Naive B cell (primary cell): ENCODE results near the gene C3orf70. TPM values are rescaled to one million over a fixed set of nuclear protein-coding genes. Genes with fewer than 3 reads are reported as not detected.
A peak's percentile ranks its signal among the peaks of the same experiment; 100 is the strongest.
"Not testable (repeated sequence)": the region's sequence is repeated elsewhere in the genome, so short reads cannot be mapped to it uniquely, and the experiment has no call there.

Experiments used
- ATAC-seq, 2 donors: fragments of 150-1000 bp; cut with Tn5 transposase; 2 replicates each; pipeline ENCODE4 v1.10.0; 2021; ENCODE audit warnings: low read depth in 2 of 2, mild to moderate bottlenecking in 2 of 2, moderate library complexity in 2 of 2
- DNase-seq: peaks from one replicate; pipeline ENCODE4 v3.0.0; 2022
- H3K27ac Mint-ChIP-seq, 6 donors: one replicate each; pipeline ENCODE4 v1.8.0; 2020 to 2022; ENCODE audit warnings: mild to moderate bottlenecking in 6 of 6, mixed read lengths in 6 of 6, moderate library complexity in 5 of 6, inconsistent platforms in 2 of 6
- H3K27me3 Mint-ChIP-seq, 3 donors: one replicate each; pipeline ENCODE4 v1.8.0; 2021 to 2022; ENCODE audit warnings: mixed read lengths in 3 of 3, mild to moderate bottlenecking in 1 of 3
- H3K36me3 Mint-ChIP-seq, 2 donors: one replicate each; pipeline ENCODE4 v1.8.0; 2020 to 2022; ENCODE audit warnings: mixed read lengths in 2 of 2, inconsistent platforms in 1 of 2, mild to moderate bottlenecking in 1 of 2
- H3K4me1 Mint-ChIP-seq, 3 donors: one replicate each; pipeline ENCODE4 v1.8.0; 2020 to 2022; ENCODE audit warnings: mixed read lengths in 3 of 3, inconsistent platforms in 1 of 3, mild to moderate bottlenecking in 1 of 3, moderate library complexity in 1 of 3
- H3K4me3 Mint-ChIP-seq, 8 donors: one replicate each; pipeline ENCODE4 v1.8.0; 2020 to 2022; ENCODE audit warnings: mild to moderate bottlenecking in 8 of 8, mixed read lengths in 8 of 8, moderate library complexity in 8 of 8, inconsistent platforms in 2 of 8
- H3K9me3 Mint-ChIP-seq, 7 donors: one replicate each; pipeline ENCODE4 v1.8.0; 2020 to 2022; ENCODE audit warnings: mixed read lengths in 7 of 7, mild to moderate bottlenecking in 5 of 7, inconsistent platforms in 2 of 7, moderate library complexity in 1 of 7
- polyA plus RNA-seq, 6 donors: library from polyadenylated mRNA; unstranded; fragments of 300-500 nt; fragmentation: Illumina TruSeq; gene quantifications; one replicate each; pipeline ENCODE4 v1.2.3, GENCODE V29; 2021; ENCODE audit warnings: low read depth in 6 of 6

C3orf70 gene
- polyA plus RNA-seq, 6 donors from 2014 or later: not detected

DNA sequence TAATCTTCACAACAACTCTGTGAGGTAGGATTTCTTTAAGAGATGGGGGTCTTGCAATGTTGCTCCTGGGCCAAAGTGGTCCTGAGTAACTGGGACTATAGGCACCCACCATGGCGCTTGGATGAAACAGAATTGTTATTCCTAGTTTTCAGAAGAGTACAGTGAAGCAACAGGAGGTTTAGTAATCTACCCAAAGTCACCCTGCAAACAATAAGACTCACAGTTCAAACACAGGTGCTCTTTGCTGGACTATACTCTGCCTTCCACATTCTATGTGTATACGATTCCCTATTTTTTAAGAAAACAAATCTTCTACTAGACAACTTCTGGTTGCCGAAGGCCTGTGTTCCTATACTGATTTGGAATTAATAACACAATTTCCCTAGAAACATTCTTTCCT lies 8.1 kb downstream of the C3orf70 start:
- no peak for DNase-seq
- no peak for ATAC-seq
- H3K9me3 Mint-ChIP-seq: peaks cover 0 to 4% (median 0%) of the 10 kb centered on the region in 7 donors
- no peaks in the 10 kb centered on the region for H3K36me3 Mint-ChIP-seq
- H3K4me1 Mint-ChIP-seq: no peaks in the 10 kb centered on the region
- H3K27ac Mint-ChIP-seq: no peak overlapping the region
- H3K4me3 Mint-ChIP-seq: no peak overlapping the region
- H3K27me3 Mint-ChIP-seq: peaks cover 4 to 6% (median 6%) of the 10 kb centered on the region in 3 donors

DNA sequence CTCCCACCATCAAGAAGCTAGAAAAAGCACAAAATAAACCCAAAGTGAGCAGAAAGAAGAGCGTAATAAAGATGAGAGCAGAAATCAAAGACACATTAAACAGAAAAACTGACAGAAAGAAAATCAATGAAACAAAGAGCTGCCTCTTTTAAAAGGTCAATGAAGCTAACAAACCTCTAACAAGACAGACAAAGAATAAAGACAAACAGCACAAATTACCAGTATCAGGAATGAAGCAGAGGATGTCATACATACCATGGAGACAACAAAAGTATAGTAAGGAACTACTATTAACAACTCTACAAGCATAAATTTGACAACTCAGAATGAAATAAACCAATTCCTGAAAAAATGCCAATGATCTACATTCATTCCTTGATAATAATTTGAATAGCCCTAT lies 15.0 kb downstream of the C3orf70 start:
- H3K27ac Mint-ChIP-seq: no peak overlapping the region
- peaks cover 0 to 31% (median 27%) of the 10 kb centered on the region in 3 donors for H3K27me3 Mint-ChIP-seq
- DNase-seq (no peak), ATAC-seq (no peak)
- H3K4me1 Mint-ChIP-seq: no peaks in the 10 kb centered on the region
- H3K36me3 Mint-ChIP-seq: peaks cover 0 to 5% of the 10 kb centered on the region in 2 donors
- H3K4me3 Mint-ChIP-seq: no peak overlapping the region
- peaks cover 0 to 5% (median 0%) of the 10 kb centered on the region in 7 donors for H3K9me3 Mint-ChIP-seq

DNA sequence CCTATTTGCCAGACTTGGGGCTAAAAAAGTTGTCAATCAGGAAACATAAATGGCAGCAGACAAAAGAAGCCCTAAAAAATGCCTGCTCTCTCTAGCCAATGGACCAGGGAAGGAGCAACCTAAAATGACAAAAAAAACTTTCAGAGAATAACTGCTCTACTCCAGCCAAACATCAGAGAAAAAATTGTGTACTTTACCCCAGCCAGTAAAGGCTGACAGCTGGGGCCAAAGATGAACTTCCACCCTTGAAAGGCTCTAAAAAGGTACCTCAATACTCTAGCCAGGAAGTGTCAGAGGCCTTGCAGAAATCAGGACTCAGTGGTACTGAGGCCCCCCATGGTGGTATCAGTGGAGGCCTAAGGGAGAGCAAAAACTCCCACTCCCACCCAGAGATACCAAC lies 18.4 kb downstream of the C3orf70 start:
- H3K4me1 Mint-ChIP-seq: no peaks in the 10 kb centered on the region
- no peak overlapping the region for H3K4me3 Mint-ChIP-seq
- peaks cover 0 to 5% of the 10 kb centered on the region in 2 donors for H3K36me3 Mint-ChIP-seq
- ATAC-seq: no peak
- peak overlapping the region in 1 of 6 donors; percentile 12 for H3K27ac Mint-ChIP-seq
- H3K9me3 Mint-ChIP-seq: peaks cover 0 to 4% (median 0%) of the 10 kb centered on the region in 7 donors
- no peak for DNase-seq
- H3K27me3 Mint-ChIP-seq: peaks cover 4 to 44% (median 30%) of the 10 kb centered on the region in 3 donors

DNA sequence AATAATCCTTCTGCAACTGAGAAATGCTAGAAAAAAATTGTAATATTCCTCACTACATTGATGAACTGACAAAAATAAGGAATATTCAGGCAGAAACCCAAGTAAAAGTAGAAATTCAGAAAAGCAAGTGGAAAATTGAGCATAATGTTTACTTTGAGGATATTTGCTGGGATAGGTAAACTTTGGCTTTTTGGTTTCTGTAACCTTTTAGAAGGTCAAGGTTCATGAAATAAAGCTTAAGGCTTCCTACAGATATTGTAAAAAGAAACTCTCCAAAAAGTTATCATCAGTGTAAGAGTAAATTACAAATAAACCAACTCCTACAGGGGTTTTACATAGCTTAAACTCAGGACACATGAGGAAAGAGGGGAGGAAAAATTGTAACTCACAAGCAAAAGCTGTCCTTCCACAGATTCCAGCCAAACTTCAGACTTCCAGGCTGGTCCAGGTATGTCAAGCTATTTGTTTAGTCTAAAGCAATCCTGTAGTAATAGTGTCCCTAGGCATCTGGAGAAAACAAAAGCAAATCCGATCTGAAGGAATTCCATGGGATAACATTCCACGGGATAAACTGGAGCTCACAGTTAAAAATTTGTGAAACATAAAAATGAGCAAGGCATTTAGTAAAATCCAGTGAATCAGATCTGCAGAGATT lies 21.1 kb downstream of the C3orf70 start:
- Mint-ChIP-seq H3K4me3 (no peak overlapping the region), H3K27ac (no peak overlapping the region), H3K4me1 (no peaks in the 10 kb centered on the region), H3K36me3 (peaks cover 0 to 5% of the 10 kb centered on the region in 2 donors), H3K27me3 (peaks cover 4 to 28% (median 15%) of the 10 kb centered on the region in 3 donors), H3K9me3 (peaks cover 0 to 4% (median 0%) of the 10 kb centered on the region in 7 donors)
- no peak for ATAC-seq
- DNase-seq: no peak

DNA sequence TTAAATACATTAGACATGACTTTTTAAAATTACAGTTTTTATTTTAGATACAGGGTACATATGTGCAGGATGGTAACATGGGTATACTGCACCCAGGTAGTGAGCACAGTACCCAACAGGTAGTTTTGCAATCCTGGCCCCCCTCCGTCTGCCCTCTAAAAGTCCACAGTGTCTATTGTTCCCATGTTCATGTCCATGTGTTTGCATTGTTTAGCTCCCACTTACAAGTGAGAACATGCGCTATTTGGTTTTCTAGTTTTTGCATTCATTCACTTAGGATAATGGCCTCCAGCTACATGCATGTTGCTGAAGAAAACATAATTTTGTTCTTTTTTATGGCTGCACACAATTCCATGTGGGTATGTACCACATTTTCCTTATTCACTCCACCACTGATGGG lies 23.8 kb downstream of the C3orf70 start:
- no peak overlapping the region for H3K4me3 Mint-ChIP-seq
- no peaks in the 10 kb centered on the region for H3K36me3 Mint-ChIP-seq
- DNase-seq: no peak
- no peaks in the 10 kb centered on the region for H3K4me1 Mint-ChIP-seq
- peaks cover 4 to 20% (median 8%) of the 10 kb centered on the region in 3 donors for H3K27me3 Mint-ChIP-seq
- H3K27ac Mint-ChIP-seq: no peak overlapping the region
- no peak for ATAC-seq
- no peaks in the 10 kb centered on the region for H3K9me3 Mint-ChIP-seq

DNA sequence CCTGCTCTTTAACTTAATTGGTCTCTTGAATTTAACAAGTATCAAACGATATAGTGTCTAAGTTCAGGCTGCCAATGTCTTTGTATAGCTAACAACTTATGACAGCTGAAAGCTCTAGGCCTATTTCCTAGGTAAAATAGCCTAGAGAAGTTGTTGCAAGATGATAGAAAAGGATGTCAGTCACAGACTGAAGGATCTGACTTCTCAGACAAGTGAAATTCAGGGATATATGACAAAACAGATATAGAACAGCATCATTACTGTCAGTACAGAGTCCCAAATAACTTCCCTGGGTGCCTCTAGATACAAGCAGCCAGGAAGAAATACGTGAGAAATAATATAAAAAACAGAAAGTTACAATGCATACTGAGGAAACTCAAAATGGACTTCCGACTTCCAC lies 26.7 kb downstream of the C3orf70 start:
- no peak overlapping the region for H3K4me3 Mint-ChIP-seq
- H3K27me3 Mint-ChIP-seq: peaks cover 4 to 16% (median 8%) of the 10 kb centered on the region in 3 donors
- H3K36me3 Mint-ChIP-seq: no peaks in the 10 kb centered on the region
- no peak overlapping the region for H3K27ac Mint-ChIP-seq
- ATAC-seq: no peak
- no peak for DNase-seq
- no peaks in the 10 kb centered on the region for H3K9me3 Mint-ChIP-seq
- no peaks in the 10 kb centered on the region for H3K4me1 Mint-ChIP-seq

DNA sequence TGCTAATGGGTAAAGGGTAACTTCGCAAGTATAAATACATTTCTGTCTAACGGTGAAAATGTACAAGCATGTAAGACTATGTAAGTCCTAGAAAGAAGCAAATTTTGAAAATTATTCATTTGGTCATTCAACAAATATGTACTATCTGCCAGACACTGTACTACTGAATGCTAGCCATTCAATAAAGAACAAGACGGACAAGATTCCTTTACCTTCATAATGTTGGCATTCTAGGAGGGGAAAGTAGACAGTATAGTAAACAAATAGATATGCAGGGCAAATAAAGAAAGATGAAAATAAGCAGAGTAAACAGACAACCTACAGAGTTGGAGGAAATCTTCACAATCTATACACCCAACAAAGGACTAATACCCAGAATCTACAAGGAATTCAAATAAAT lies 32.7 kb downstream of the C3orf70 start:
- no peak for ATAC-seq
- no peak for DNase-seq
- no peak overlapping the region for H3K4me3 Mint-ChIP-seq
- peaks cover 0 to 7% (median 0%) of the 10 kb centered on the region in 7 donors for H3K9me3 Mint-ChIP-seq
- H3K36me3 Mint-ChIP-seq: no peaks in the 10 kb centered on the region
- H3K27ac Mint-ChIP-seq: no peak overlapping the region
- H3K4me1 Mint-ChIP-seq: no peaks in the 10 kb centered on the region
- peaks cover 12 to 51% (median 30%) of the 10 kb centered on the region in 3 donors for H3K27me3 Mint-ChIP-seq

DNA sequence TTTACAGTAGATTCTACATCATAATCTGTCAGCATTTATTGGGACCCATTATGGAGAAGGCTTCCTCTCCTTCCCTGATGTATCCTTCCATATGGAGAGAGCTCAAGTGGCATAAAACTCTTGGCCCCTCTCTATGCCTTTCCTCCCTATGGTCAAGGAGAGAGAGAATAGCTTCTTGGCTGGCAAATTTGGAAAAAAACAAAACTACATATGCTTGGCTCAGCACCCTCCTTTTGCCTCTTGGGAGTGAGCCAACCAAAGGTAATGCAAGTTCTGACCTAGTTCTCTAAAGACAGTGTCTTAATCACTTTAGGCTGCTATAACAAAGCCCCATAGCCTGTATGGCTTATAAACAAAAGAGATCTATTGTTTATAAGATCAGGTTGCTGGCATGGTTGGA lies 37.5 kb downstream of the C3orf70 start:
- Mint-ChIP-seq H3K36me3 (no peaks in the 10 kb centered on the region), H3K9me3 (peaks cover 0 to 23% (median 7%) of the 10 kb centered on the region in 7 donors), H3K4me1 (no peaks in the 10 kb centered on the region), H3K27me3 (peaks cover 23 to 47% (median 26%) of the 10 kb centered on the region in 3 donors), H3K4me3 (peak overlapping the region in 1 of 8 donors; percentile 15), H3K27ac (no peak overlapping the region)
- DNase-seq (no peak), ATAC-seq (no peak)

DNA sequence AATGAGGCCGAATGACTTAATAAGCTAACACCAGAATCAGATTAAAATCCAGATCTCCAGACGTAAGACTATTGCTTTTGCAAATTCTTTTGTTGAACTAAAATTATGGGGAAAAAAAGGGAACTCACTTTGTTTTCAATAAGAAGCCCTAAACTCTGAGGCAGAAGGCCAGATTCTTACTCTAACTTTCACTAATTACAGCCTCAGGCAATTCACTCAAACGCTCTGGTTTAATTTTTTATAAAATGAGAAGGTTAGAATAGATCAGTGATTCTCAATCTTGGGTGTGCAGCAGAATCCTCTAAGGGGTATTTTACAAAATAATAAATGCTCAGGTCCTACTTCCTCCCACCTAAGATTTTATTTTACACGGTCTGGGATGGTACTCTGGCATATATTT lies 38.1 kb downstream of the C3orf70 start:
- no peak for DNase-seq
- peaks cover 26 to 43% (median 28%) of the 10 kb centered on the region in 3 donors for H3K27me3 Mint-ChIP-seq

DNA sequence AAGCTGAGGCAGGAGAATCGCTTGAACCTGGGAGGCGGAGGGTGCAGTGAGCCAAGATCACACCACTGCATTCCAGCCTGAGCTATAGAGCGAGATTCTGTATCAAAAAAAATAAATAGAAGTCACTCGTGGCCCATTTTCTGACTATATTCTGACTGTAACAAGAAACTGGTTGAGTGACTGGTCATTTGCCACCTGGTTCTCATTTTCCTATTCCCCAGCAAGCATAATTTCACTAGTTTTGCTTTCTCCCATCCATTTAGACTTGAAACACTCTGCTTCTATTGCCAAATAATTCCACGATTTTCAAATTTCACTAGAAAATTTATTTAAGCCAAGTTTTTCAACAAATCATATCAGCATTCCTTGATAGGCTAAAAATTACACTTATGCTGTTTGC lies 40.7 kb downstream of the C3orf70 start:
- H3K9me3 Mint-ChIP-seq: peaks cover 0 to 27% (median 7%) of the 10 kb centered on the region in 7 donors
- H3K4me3 Mint-ChIP-seq: no peak overlapping the region
- ATAC-seq (no peak), DNase-seq (no peak)
- peaks cover 17 to 35% (median 19%) of the 10 kb centered on the region in 3 donors for H3K27me3 Mint-ChIP-seq
- no peak overlapping the region for H3K27ac Mint-ChIP-seq
- no peaks in the 10 kb centered on the region for H3K4me1 Mint-ChIP-seq
- H3K36me3 Mint-ChIP-seq: no peaks in the 10 kb centered on the region

More for the DNA sequence above, 38.1 kb downstream of the C3orf70 start:
- Mint-ChIP-seq H3K4me1 (no peaks in the 10 kb centered on the region), H3K27ac (no peak overlapping the region), H3K9me3 (peaks cover 0 to 27% (median 7%) of the 10 kb centered on the region in 7 donors), H3K36me3 (no peaks in the 10 kb centered on the region), H3K4me3 (no peak overlapping the region)
- no peak for ATAC-seq

DNA sequence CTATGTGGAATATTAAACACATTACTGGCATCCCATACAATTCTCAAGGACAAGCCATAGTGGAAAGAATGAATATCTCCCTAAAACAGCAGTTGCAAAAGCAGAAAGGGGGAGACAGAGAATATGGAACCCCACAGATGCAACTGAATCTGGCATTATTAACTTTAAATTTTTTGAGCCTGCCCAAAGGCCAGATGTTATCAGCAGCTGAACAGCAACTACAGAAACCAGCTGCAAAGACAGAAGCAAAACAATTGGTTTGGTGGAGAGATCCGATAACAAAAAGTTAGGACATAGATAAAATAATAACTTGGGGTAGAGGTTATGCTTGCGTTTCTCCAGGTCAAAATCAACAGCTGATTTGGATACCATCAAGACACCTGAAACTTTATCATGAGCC lies 43.8 kb downstream of the C3orf70 start:
- DNase-seq, H3K27ac Mint-ChIP-seq, H3K4me3 Mint-ChIP-seq, H3K4me1 Mint-ChIP-seq, ATAC-seq, H3K36me3 Mint-ChIP-seq: not testable (repeated sequence)
- H3K9me3 Mint-ChIP-seq: peaks cover 6 to 42% (median 27%) of the 10 kb centered on the region in 7 donors
- peaks cover 19 to 32% (median 29%) of the 10 kb centered on the region in 3 donors for H3K27me3 Mint-ChIP-seq

DNA sequence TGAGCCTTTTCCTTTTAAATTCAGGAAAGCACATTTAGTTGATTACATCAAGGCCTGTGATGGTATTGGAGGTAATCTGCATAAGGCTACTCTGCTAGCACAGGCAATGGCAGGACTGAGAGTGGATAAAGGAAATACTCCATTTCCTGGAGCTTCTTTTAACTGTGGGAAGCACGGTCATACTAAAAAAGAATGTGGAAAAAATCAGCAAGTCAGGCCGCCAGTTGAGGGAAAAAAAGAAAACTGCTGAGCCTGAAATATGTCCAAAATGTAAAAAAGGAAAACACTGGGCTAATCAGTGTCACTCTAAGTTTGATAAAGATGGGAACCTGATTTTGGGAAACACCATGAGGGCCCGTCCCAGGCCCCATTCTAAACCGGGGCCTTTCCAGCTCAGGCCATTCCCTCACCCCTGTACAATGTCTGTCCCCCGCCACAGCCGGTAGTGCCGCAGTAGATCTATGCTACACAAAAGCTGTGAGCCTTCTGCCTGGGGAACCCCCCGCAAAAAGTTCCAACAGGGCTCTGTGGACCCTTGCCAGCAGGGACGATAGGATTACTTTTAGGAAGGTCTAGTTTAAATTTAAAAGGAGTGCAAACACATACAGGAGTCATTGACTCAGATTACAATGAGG lies 46.5 kb downstream of the C3orf70 start:
- not testable (repeated sequence) for H3K4me1 Mint-ChIP-seq, ATAC-seq, H3K4me3 Mint-ChIP-seq, H3K27ac Mint-ChIP-seq, DNase-seq
- Mint-ChIP-seq H3K27me3 (peaks cover 24 to 32% (median 27%) of the 10 kb centered on the region in 3 donors), H3K9me3 (peaks cover 15 to 61% (median 32%) of the 10 kb centered on the region in 7 donors), H3K36me3 (peaks cover 0 to 21% of the 10 kb centered on the region in 2 donors)

DNA sequence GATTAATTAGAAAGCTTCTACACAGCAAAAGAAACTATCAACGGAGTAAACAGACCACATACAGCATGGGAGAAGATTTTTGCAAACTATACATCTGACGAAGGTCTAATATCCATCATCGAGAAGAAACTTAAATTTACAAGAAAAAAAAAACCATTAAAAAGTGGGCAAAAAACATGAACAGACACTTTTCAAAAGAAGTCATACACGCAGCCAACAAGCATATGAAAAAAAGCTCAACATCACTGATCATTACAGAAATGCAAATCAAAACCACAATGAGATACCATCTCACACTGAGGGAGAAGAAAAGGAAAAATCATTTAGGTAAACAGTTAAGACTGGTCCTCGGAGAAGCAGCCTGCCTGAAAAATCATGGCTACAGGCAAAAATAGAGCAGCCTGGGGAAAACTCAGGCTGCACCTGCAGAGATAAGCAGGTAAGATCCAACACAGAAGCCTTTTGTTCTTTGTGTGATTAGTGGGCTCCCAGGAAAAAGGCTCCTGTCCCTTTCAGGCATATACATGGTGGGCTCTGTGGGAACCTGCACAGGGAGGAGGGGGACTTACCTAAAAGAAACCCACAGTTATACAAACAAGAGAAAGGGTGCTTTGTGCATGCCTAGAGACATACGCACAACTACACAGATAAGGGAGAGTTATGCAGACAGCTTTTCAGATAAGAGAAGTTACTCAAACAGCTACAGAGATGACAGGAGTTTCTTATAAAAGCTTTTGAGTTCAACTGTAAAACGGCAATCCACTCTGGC lies 49.3 kb downstream of the C3orf70 start:
- Mint-ChIP-seq H3K27ac (no peak overlapping the region), H3K9me3 (peaks cover 17 to 72% (median 26%) of the 10 kb centered on the region in 7 donors), H3K4me3 (no peak overlapping the region)

More for the DNA sequence above, 49.3 kb downstream of the C3orf70 start:
- DNase-seq (no peak), ATAC-seq (no peak)
- H3K4me1 Mint-ChIP-seq: no peaks in the 10 kb centered on the region
- peaks cover 27 to 50% (median 38%) of the 10 kb centered on the region in 3 donors for H3K27me3 Mint-ChIP-seq
- H3K36me3 Mint-ChIP-seq: peaks cover 0 to 32% of the 10 kb centered on the region in 2 donors
